Measurements from ENCODE around the gene PAPPA. TPM values are rescaled to one million over a fixed set of nuclear protein-coding genes. Genes with fewer than 3 reads are reported as not detected.

PAPPA gene
- total and polyA plus RNA-seq, 9 of the 15 experiments (the other 6 are each of a cell fraction or from before 2014, with no cell fraction given) = 0.06 to 0.18 (median 0.11) TPM

DNA sequence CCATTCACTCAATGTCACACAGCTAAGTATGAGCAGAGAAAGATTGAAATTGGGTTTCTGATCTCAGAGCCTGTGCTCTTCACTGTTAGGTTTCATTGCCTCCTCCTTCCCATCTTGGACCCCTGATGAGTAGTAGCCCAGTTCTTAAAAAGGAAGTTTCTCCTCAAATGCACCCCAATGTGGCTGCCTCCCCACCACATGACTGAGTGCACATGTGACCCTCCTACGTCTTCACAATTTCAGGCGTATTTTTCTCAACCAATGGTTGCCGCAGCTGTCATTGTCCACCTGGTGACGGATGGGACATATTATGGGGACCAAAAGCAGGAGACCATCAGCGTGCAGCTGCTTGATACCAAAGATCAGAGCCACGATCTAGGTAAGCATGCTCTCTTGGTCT lies 178.5 kb downstream of the PAPPA start:
- Histone ChIP-seq H3K9me1 (ENCODE audit: control insufficient read depth, insufficient read depth, low read length) (no peaks in the 10 kb centered on the region), H2AFZ (ENCODE audit: low read depth, low read length) (peak overlapping the region; percentile 29; the same call in 1 of the 2 replicates), H3K9me3 (replicated peaks; ENCODE audit: control insufficient read depth, insufficient read depth, low read depth, low read length) (no peaks in the 10 kb centered on the region), H3K36me3 (ENCODE audit: control insufficient read depth, insufficient read depth, low read length) (no peaks in the 10 kb centered on the region), H3K27ac (ENCODE audit: extremely low read depth, low read depth, low read length) (no peak overlapping the region), H3K27me3 (ENCODE audit: control insufficient read depth in 2 of 2, insufficient read depth in 2 of 2, low read length in 2 of 2) (no peaks in the 10 kb centered on the region), H3K4me3 (no peak overlapping the region), H3K4me1 (replicated peaks in 1 of 2; ENCODE audit: control insufficient read depth in 2 of 2, insufficient read depth in 2 of 2, low read length in 2 of 2) (peaks cover 2 to 7% of the 10 kb centered on the region in 2 experiments; a peak in 3 of 5 replicates), H3K4me2 (ENCODE audit: insufficient read depth, low read length) (no peak overlapping the region), H3K9ac (ENCODE audit: insufficient read depth in 1 of 2, low read depth in 2 of 2, low read length in 2 of 2) (no peak overlapping the region), H4K20me1 (replicated peaks; ENCODE audit: control insufficient read depth, insufficient read depth, low read length) (no peaks in the 10 kb centered on the region), H3K79me2 (ENCODE audit: control insufficient read depth, insufficient read depth, low read length) (no peaks in the 10 kb centered on the region)
- no peak for ATAC-seq
- no peak for FAIRE-seq
- intact Hi-C loops (cut with micrococcal nuclease) (no loop called here), in situ Hi-C loops (cut with MboI) (no loop called here)
- no TSS peak for BruUV-seq (replicated peaks)
- DNase-seq (ENCODE audit: extremely low read depth in 1 of 4, low spot score in 3 of 4) = no peak
- CTCF ChIA-PET (ENCODE audit: low intra/inter-chr PET ratio) = no interaction called here
- WGBS (ENCODE audit: insufficient coverage, low coverage, missing lambda C conversion rate) = 35% methylated on average over 6 of the region's 6 CpGs
- POLR2A ChIA-PET = interaction anchor here (0.5 to 0.7 kb wide), 2 partner anchors 19 to 1277 kb away, joined by 3 read pairs; no protein-coding TSS in a partner anchor
- TF ChIP-seq HSF4 (CRISPR knock-in tag; IDR thresholded peaks at IDR 0.05; ENCODE audit: borderline replicate concordance) (no peak), CC2D1A (IDR thresholded peaks at IDR 0.05) (no peak), KLF10 (CRISPR knock-in tag; IDR thresholded peaks at IDR 0.05) (no peak), HNRNPUL1 (IDR thresholded peaks at IDR 0.05; ENCODE audit: low read length) (no peak), ZNF77 (CRISPR knock-in tag; IDR thresholded peaks at IDR 0.05) (no peak), KLF16 (IDR thresholded peaks at IDR 0.05) (no peak), NR2C1 (IDR thresholded peaks at IDR 0.05) (no peak), NR2C1 (tag; IDR thresholded peaks at IDR 0.05) (0 out of 2 replicates have a peak, but pooled peaks have one; percentile 16), L3MBTL2 (IDR thresholded peaks at IDR 0.05) (peak; percentile 72; the same call in 1 of the 2 replicates), JUND (IDR thresholded peaks at IDR 0.05; ENCODE audit: borderline replicate concordance, low read depth, low read length) (no peak), JUND (tag; IDR thresholded peaks at IDR 0.05; ENCODE audit: borderline replicate concordance, low read depth, low read length) (no peak), CBFA2T2 (conservative IDR thresholded peaks at IDR 0.05) (0 out of 2 replicates have a peak, but pooled peaks have one; percentile 24), SIN3B (IDR thresholded peaks at IDR 0.05; ENCODE audit: low read depth) (no peak), FOS (IDR thresholded peaks at IDR 0.05; ENCODE audit: extremely low read depth, insufficient read length) (no peak), ZFP36 (IDR thresholded peaks at IDR 0.05; ENCODE audit: low read depth, low read length, partially characterized antibody) (peak; percentile 43), XRCC3 (IDR thresholded peaks at IDR 0.05) (no peak), ZNF134 (CRISPR knock-in tag; conservative IDR thresholded peaks at IDR 0.05) (0 out of 2 replicates have a peak, but pooled peaks have one; percentile 17)
- TF ChIP-seq, protein P1, sequence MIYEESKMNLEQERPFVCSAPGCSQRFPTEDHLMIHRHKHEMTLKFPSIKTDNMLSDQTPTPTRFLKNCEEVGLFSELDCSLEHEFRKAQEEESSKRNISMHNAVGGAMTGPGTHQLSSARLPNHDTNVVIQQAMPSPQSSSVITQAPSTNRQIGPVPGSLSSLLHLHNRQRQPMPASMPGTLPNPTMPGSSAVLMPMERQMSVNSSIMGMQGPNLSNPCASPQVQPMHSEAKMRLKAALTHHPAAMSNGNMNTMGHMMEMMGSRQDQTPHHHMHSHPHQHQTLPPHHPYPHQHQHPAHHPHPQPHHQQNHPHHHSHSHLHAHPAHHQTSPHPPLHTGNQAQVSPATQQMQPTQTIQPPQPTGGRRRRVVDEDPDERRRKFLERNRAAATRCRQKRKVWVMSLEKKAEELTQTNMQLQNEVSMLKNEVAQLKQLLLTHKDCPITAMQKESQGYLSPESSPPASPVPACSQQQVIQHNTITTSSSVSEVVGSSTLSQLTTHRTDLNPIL (CRISPR knock-in tag; IDR thresholded peaks at IDR 0.05) = no peak
- TF ChIP-seq, protein P2, sequence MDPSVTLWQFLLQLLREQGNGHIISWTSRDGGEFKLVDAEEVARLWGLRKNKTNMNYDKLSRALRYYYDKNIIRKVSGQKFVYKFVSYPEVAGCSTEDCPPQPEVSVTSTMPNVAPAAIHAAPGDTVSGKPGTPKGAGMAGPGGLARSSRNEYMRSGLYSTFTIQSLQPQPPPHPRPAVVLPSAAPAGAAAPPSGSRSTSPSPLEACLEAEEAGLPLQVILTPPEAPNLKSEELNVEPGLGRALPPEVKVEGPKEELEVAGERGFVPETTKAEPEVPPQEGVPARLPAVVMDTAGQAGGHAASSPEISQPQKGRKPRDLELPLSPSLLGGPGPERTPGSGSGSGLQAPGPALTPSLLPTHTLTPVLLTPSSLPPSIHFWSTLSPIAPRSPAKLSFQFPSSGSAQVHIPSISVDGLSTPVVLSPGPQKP (CRISPR knock-in tag; IDR thresholded peaks at IDR 0.05) = no peak
- TF ChIP-seq, protein P3, sequence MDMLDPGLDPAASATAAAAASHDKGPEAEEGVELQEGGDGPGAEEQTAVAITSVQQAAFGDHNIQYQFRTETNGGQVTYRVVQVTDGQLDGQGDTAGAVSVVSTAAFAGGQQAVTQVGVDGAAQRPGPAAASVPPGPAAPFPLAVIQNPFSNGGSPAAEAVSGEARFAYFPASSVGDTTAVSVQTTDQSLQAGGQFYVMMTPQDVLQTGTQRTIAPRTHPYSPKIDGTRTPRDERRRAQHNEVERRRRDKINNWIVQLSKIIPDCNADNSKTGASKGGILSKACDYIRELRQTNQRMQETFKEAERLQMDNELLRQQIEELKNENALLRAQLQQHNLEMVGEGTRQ (CRISPR knock-in tag; IDR thresholded peaks at IDR 0.05) = peak; percentile 77
- TF ChIP-seq, protein P4, sequence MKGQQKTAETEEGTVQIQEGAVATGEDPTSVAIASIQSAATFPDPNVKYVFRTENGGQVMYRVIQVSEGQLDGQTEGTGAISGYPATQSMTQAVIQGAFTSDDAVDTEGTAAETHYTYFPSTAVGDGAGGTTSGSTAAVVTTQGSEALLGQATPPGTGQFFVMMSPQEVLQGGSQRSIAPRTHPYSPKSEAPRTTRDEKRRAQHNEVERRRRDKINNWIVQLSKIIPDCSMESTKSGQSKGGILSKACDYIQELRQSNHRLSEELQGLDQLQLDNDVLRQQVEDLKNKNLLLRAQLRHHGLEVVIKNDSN (CRISPR knock-in tag; IDR thresholded peaks at IDR 0.05) = peak; percentile 84
